Fibroblast of mammary gland (primary cell): ENCODE measurements around the gene MOCOS.
A peak's percentile ranks its signal among the peaks of the same experiment; 100 is the strongest.

Experiments
- DNase-seq: peaks from one replicate; pipeline ENCODE4 v3.0.0-alpha.2; 2010; ENCODE audit warnings: low read depth
- H3K4me3 ChIP-seq: 2 replicates; pipeline ENCODE4 v1.5.1; 2011; ENCODE audit warnings: low read depth, mild to moderate bottlenecking, low read length, moderate library complexity; ENCODE audit not compliant: control insufficient read depth
- TF ChIP-seq, protein P1 (sequence below): conservative IDR thresholded peaks from 2 replicates; pipeline ENCODE4 v1.5.1; 2011; ENCODE audit warnings: low read depth, low read length, inconsistent platforms; ENCODE audit not compliant: control insufficient read depth, insufficient read depth

The MOCOS gene

DNA sequence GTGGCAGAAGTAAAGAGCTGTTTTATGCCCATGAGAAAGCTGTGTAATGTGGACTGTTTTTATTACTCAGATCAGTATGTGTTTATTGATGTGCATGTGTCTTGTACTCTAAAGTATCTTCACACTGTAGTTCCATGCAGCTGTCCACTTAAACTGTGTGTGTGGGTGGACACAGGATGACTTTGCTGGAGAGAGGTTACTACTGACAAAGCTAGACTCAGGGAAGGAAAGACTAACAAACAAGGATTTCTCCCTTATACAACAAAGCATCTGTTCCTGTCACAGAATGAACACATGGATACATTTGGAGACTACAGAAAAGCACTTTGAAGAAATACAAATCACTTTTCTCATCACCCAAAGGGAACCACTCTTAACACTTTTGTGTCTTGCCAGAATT is 120.2 kb downstream of the MOCOS start:
- TF ChIP-seq, protein P1, sequence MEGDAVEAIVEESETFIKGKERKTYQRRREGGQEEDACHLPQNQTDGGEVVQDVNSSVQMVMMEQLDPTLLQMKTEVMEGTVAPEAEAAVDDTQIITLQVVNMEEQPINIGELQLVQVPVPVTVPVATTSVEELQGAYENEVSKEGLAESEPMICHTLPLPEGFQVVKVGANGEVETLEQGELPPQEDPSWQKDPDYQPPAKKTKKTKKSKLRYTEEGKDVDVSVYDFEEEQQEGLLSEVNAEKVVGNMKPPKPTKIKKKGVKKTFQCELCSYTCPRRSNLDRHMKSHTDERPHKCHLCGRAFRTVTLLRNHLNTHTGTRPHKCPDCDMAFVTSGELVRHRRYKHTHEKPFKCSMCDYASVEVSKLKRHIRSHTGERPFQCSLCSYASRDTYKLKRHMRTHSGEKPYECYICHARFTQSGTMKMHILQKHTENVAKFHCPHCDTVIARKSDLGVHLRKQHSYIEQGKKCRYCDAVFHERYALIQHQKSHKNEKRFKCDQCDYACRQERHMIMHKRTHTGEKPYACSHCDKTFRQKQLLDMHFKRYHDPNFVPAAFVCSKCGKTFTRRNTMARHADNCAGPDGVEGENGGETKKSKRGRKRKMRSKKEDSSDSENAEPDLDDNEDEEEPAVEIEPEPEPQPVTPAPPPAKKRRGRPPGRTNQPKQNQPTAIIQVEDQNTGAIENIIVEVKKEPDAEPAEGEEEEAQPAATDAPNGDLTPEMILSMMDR, result no peak
- H3K4me3 ChIP-seq, result no peak overlapping the region
- peak; percentile 55 for DNase-seq

DNA sequence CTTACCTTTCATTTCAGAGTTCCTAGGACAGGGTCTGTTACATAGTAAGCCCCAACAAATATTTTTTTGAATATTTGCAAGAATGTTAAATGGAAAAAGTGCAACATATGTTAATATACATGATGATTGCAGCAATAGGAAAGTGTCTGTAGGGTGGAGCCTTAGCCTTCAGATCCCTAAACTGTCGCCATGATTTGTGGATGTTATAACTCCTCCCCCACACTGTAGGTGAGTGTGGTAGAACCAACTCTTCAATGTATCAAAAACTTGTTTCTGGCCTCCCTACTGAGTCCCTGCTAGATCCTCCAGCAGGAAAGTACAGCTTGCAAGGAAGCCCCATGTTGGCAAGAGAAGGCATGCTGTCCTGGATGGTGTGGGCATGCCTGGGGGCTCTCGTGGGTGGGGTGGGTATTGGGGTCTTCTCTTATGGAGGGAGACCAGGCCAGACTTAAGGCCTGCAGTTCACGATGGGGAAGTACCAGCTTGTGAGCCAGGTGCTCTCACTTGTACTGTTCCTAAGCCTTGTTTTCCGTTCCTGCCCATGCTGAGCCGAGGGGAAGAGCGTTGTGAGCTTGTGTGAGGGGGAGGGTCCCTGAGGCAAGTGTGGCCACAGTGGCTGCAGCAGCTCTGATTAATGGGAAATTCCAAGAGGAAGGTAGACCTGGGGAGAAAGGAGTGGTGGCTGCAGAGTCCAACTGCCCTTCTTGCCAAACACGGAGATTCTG is 121.6 kb downstream of the MOCOS start:
- no peak overlapping the region for H3K4me3 ChIP-seq
- TF ChIP-seq, protein P1, result no peak
- DNase-seq, result no peak

DNA sequence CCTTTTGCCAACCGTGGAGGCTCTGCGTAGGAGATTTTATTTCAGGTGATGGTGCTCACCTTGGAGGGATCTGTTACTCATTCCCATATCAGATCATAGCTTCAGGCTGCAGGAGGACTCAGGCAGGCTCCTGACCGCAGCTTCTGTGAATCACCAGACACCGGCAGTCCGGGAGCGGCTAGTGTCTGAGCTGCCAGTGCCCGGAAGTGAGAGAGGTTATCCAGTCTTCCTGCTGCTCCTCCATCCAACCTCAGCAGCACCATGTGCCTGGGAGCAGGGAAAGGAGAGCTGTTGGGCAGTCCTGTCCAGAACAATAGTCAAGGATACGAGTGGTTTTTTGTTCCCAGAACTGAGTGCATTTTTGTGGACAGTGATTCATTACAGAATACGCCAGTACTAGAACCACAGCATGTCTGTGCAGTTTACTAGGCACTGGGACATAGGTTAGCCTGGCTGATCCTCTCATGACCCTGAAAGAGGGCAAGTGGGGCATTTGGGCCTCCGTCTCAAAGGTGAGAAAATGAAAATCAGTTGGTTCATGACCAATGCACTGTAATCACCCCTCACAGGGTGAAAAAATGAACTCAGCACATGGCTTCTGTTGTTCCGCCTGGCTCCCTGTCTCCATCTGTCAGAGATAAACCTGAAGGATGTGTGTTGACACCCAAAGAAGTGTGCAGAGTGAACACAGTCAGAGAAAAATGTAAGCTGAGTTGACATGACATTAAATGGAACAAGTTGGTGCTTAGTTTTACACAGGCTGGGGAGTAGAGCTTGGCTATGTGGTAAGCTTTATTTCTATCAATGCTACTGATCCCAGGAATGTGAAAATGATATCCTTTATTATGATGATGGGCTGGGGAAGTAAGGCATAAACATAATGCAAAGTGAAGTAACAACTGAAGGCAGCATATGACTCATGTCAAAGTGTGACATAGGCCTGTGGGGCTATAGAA is 122.4 kb downstream of the MOCOS start:
- peak; percentile 100 for DNase-seq
- TF ChIP-seq, protein P1, result no peak
- no peak overlapping the region for H3K4me3 ChIP-seq

DNA sequence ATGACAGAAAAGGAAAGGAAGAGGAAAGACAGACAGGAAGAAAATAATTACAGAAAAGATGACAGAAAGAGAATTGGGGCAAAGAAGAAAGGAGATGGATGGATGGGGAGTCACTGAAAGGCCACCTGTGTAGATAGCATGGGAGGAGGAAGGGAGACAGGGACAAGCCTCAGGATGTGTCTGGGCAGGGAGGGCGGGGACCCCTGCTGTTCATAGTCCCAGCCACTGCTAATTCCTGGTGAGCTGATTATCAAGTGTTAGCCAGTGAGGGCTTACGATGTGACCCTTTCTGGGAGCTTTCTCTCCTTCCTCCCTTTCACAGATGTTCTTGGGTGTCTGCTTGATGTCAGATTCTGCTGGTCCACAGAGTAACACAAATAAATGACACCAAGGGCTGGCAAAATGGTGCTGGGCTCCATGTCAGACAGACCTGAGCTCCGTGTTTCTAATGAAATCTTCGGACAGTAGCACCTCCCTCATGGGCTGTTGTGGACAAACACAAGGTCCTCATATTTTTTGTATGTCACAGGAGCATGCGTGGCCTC is 123.8 kb downstream of the MOCOS start:
- DNase-seq, result no peak
- H3K4me3 ChIP-seq, result no peak overlapping the region
- TF ChIP-seq, protein P1, result no peak

DNA sequence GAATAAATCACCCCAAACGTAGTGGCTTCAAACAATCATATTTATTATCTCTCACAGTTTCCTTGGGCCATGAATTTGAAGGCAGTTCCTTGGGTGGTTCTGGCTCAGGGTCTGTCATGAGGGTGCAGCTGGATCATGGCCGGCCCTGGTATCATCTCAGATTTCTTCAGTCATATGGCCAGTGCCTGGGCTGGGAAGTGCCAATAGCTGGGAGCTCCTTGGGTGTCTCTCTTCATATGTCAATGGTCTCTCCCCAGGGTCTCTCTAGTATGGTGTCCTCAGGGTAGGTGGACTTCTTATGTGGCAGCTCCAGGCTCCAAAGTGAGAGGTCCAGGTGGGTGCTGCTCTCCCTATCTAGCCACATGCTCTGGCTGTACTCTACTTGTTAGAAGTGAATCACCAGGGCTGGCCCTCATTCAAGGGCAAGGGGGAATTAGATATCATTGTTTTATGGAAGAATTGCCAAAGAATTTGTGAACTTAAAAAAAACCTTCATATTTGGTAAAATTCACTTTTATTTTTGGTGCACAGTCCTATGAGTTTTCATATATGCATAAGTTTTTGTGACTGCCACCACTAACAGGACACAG is 125.6 kb downstream of the MOCOS start:
- H3K4me3 ChIP-seq, result no peak overlapping the region
- TF ChIP-seq, protein P1, result no peak
- peak; percentile 56 for DNase-seq

DNA sequence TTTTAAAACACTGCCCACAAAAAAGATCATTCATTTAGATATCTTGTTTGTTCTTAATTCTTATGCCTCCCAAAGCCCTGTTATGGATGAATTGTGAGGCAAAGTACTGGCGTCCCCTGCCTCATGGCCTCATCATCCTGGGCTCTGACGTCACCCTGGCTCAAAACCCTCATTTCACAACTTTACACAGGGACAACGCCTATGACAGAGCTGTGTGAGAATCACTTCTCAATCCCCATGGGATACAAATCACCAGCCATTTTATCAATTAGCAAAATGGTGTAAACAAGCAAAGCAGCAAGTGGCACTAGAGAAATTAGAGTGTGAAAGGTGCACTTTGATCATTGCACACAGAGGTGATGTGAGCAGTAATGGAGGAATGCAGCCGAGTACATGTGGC is 126.8 kb downstream of the MOCOS start:
- no peak overlapping the region for H3K4me3 ChIP-seq
- peak; percentile 92 for DNase-seq
- TF ChIP-seq, protein P1, result no peak
